Skeletal muscle tissue (tissue), 4 donors: ENCODE data around the gene MMAB. TPM values are rescaled to one million over a fixed set of nuclear protein-coding genes. Genes with fewer than 3 reads are reported as not detected.

Experiments used
- H3K27ac ChIP-seq: one replicate; pipeline ENCODE4 v1.7.0; 2013; ENCODE audit warnings: mild to moderate bottlenecking, low read depth, low read length, inconsistent platforms
- H3K27me3 ChIP-seq, 3 donors: one replicate each; pipeline ENCODE4 v1.7.0; 2013; ENCODE audit warnings: low read length in 3 of 3; ENCODE audit not compliant: control insufficient read depth in 3 of 3, insufficient read depth in 3 of 3
- H3K36me3 ChIP-seq, 3 donors: one replicate each; pipeline ENCODE4 v1.7.0; 2013; ENCODE audit warnings: low read length in 3 of 3; ENCODE audit not compliant: control insufficient read depth in 3 of 3, insufficient read depth in 3 of 3
- H3K4me1 ChIP-seq, 3 donors: one replicate each; pipeline ENCODE4 v1.7.0; 2013; ENCODE audit warnings: low read length in 3 of 3, mild to moderate bottlenecking in 3 of 3; ENCODE audit not compliant: control insufficient read depth in 3 of 3, insufficient read depth in 3 of 3
- H3K4me3 ChIP-seq, 3 donors: one replicate each; pipeline ENCODE4 v1.7.0; 2013; ENCODE audit warnings: low read length in 3 of 3
- H3K9ac ChIP-seq, 3 donors: one replicate each; pipeline ENCODE4 v1.7.0; 2013; ENCODE audit warnings: low read length in 3 of 3, mild to moderate bottlenecking in 3 of 3, moderate library complexity in 2 of 3, low read depth in 1 of 3
- H3K9me3 ChIP-seq, 3 donors: one replicate each; pipeline ENCODE4 v1.7.0; 2013; ENCODE audit warnings: low read length in 3 of 3; ENCODE audit not compliant: control insufficient read depth in 3 of 3
- total RNA-seq: library from RNA; depleted of rRNA; stranded (reverse); fragments of >200 nt; gene quantifications from one replicate; pipeline ENCODE4 v1.2.3, GENCODE V29; 2014
- donor health status: Osteomylitis.

MMAB gene
- total RNA-seq, 1 donor from 2014 or later, result 18.3 TPM

DNA sequence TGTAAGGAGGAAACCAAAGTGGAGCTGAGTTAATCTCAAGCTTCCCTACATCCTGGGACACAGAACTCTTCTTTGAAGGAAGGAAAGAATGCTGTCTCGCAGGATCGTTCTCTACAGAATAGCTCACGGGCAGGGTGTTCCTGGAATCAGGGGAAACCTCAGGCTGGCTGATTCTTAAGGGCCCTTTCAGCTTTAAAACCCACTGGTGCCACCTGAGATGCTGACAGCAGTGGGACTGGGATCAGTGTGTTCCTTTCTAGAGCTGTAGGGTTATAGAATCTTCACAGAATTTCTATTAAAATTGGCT is 48.1 kb downstream of the MMAB start:
- no peak overlapping the region for H3K9ac ChIP-seq
- no peak overlapping the region for H3K27ac ChIP-seq
- peaks cover 0 to 3% (median under 1%) of the 10 kb centered on the region in 3 donors for H3K4me1 ChIP-seq
- no peaks in the 10 kb centered on the region for H3K9me3 ChIP-seq
- H3K4me3 ChIP-seq, result no peak overlapping the region
- peaks cover 65 to 84% (median 81%) of the 10 kb centered on the region in 3 donors for H3K36me3 ChIP-seq
- no peaks in the 10 kb centered on the region for H3K27me3 ChIP-seq

DNA sequence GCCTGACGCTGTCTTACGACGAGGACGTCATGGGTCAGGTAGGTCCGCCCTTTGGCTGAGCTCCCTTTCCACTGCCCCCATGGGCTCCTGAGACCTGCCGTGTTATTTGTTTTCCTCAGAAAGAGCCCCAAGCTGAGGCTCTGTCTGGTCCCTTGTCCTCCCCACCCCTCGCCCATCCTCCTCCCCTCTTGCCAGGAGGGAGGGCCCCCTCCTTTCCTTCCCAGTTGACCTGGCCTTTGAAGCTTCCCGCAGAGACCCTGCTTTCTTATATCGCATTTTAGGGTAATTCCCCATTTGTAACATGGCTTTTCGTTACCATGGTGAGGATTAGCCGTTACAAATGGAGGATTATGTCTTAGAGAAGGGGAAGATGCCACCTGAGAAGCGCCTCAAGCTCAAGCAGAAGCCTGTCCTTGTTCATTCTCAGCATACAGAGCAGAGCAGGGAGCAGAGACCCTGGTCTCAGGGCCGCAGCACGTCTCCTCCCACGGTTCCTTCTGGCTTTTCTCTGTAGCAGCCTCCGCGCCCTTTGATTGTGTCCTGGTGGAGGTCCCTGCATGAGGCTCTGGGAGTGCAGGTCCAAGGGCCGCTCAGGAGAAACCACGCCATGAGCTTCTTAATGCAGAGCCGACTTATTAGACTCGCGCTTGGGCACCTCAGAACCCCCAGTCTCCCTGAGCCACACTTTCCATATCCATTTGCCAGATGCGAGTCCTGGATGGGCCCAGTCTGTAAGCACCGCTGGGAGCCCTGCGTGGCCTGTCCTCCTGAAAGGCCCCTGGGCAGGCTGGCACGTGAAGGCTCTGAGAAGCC is 48.6 kb downstream of the MMAB start:
- no peak overlapping the region for H3K9ac ChIP-seq
- H3K4me1 ChIP-seq, result peaks cover 0 to 2% (median 0%) of the 10 kb centered on the region in 3 donors
- H3K36me3 ChIP-seq, result peaks cover 64 to 88% (median 80%) of the 10 kb centered on the region in 3 donors
- H3K9me3 ChIP-seq, result no peaks in the 10 kb centered on the region
- no peaks in the 10 kb centered on the region for H3K27me3 ChIP-seq
- H3K4me3 ChIP-seq, result no peak overlapping the region
- no peak overlapping the region for H3K27ac ChIP-seq

DNA sequence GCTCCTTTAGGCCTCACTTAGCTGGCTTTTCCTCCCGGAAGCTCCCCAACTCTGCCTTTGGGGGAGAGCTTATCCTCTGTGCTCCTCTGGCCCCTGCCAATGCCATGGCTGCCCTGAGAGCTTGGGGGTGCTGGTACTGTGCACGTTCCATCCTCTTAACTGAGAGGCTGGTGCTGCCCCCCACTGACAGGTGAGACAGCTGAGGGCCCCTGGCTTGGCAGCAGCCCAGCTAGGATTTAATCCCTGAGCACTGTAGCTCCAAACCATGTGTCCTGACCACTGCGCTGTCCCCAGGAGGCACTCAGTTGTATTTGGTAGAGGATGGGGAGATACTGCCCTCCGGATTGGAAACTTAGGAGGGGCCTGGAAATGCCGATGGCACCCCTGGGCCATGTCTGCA is 49.8 kb downstream of the MMAB start:
- Histone ChIP-seq H3K27ac (no peak overlapping the region), H3K36me3 (peaks cover 64 to 90% (median 80%) of the 10 kb centered on the region in 3 donors), H3K9ac (no peak overlapping the region), H3K4me1 (peaks cover under 1 to 8% (median 4%) of the 10 kb centered on the region in 3 donors), H3K9me3 (no peaks in the 10 kb centered on the region), H3K27me3 (no peaks in the 10 kb centered on the region), H3K4me3 (no peak overlapping the region)

DNA sequence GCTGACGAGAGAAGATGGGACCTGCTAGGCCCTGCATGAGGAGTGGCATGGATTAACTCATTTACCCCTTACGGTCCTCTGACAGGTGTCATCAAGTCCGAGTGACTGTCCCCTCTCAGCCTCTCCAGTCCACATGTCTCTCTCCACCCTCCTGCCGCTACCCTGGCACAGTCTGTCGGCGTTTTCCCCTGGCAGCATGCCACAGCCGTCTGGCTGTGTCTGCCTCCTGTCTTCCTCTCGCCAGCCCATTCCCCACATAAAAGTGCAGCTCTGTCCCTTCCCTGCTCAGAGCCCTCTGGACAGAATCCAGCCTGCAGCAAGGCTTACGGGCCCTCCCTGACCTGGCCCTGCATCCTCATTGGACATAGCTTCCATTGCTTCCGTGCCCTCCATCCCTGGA is 50.2 kb downstream of the MMAB start:
- Histone ChIP-seq H3K27ac (no peak overlapping the region), H3K9me3 (no peaks in the 10 kb centered on the region), H3K9ac (peak overlapping the region in 1 of 3 donors; percentile 7), H3K4me3 (no peak overlapping the region), H3K4me1 (peaks cover 4 to 13% (median 7%) of the 10 kb centered on the region in 3 donors), H3K27me3 (no peaks in the 10 kb centered on the region), H3K36me3 (peaks cover 68 to 91% (median 83%) of the 10 kb centered on the region in 3 donors)

DNA sequence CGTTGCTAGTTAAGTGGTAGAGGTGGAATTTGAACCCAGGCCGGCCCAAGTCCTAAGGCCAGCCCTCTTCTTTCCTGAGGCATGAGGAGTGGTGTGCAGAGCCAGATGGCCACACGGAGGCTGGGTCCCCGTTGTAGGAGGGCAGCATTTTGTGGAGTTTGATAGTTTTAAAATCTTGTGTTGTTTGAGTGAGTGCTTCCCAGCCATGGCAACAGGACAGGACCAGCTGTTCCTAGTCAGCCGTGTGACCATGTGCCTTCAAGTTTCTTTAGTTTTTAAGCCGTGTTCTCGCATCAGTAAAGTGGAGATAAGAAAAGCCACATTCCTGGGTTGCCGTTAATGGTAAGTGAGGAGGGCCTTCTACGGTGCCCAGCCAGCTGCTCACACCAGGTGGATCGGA is 51.5 kb downstream of the MMAB start:
- H3K9me3 ChIP-seq, result no peaks in the 10 kb centered on the region
- no peak overlapping the region for H3K27ac ChIP-seq
- H3K27me3 ChIP-seq, result no peaks in the 10 kb centered on the region
- H3K36me3 ChIP-seq, result peaks cover 76 to 91% (median 83%) of the 10 kb centered on the region in 3 donors
- H3K9ac ChIP-seq, result no peak overlapping the region
- H3K4me3 ChIP-seq, result no peak overlapping the region
- H3K4me1 ChIP-seq, result peaks cover 4 to 18% (median 7%) of the 10 kb centered on the region in 3 donors

DNA sequence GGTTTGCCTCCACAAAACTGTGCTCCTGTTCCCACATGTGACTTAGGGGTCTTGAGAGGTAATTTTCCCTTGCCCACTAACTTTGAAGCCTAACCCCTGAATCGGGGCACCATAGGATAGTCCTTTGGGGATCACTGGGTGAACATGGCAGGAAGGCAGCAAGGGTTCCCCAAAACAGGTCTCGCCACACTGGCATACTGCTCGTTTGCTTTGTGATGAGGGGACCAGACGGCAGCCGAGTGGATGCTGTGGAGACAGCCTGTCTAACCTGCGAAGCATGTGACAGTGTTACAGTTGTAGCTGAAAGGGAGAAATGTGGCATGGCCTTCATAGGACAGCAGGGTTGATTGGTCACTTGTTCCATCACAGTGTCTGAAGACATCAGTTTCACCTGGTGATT is 53.5 kb downstream of the MMAB start:
- Histone ChIP-seq H3K9ac (peak overlapping the region in 1 of 3 donors; percentile 8), H3K27me3 (no peaks in the 10 kb centered on the region), H3K9me3 (no peaks in the 10 kb centered on the region), H3K27ac (peak overlapping the region; percentile 46), H3K4me1 (peaks cover 4 to 18% (median 7%) of the 10 kb centered on the region in 3 donors), H3K36me3 (peaks cover 69 to 81% (median 76%) of the 10 kb centered on the region in 3 donors), H3K4me3 (no peak overlapping the region)

DNA sequence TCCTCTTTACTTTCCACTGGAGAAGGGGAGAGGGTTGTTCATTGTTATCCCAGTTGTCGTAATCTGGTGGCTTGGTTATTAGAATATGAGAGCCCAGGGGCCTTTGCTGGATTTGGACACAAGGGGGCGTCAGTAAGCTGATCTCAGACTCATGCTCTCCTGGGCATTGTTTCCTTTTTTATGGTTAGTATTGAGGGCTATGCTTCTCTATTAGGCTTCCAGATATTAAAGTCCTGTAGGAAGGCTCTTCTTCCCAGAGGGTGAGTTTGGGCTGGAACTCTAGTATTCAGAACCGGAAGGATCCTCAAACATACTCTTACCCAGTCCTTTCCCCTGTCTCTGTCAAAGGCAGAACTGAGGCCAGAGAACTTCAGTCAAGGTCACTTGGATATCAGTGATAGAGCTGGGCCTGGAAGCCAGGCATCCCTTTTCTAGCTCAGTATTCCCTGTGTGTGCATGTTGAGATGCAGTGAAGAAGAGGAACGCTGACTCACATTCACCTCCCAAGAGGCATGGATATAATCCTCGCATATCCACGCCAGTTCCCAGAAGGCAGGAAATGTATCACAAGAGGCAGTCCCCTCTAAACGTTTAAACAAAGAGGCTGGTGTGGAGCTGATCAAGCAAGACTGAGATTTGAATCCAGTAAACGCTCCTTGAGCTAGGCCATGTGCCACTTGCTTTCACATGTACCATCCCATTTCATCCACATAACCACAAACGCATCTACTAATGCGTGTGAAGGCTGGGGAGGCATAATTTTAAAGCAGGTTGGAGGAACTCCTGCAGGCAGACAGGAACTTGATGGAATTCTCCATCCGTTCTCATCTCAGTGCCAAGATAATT is 54.3 kb downstream of the MMAB start:
- H3K9ac ChIP-seq, result peak overlapping the region in 1 of 3 donors; percentile 40
- peak overlapping the region; percentile 46 for H3K27ac ChIP-seq
- peaks cover 66 to 81% (median 75%) of the 10 kb centered on the region in 3 donors for H3K36me3 ChIP-seq
- peaks cover 4 to 18% (median 7%) of the 10 kb centered on the region in 3 donors for H3K4me1 ChIP-seq
- H3K4me3 ChIP-seq, result no peak overlapping the region
- no peaks in the 10 kb centered on the region for H3K27me3 ChIP-seq
- H3K9me3 ChIP-seq, result no peaks in the 10 kb centered on the region

DNA sequence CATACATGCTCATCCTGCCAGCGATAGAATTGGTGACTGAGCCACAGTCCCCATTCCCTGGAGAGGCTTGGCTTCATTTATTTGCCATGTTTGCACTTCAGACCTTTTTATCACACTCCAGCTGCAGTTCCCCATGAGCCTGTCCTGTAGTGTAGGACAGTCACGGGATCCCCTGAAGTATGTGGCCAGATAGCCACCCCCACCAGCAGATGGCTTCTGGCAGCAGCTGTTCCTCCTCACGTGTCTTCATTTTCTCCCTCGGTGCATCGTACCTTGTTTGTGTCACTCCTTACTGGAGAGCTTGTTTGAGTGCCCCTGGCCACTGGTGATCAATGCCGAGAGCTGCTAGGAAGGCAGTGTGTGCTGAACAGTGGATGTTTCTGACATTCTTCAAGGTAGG is 55.7 kb downstream of the MMAB start:
- Histone ChIP-seq H3K9me3 (no peaks in the 10 kb centered on the region), H3K27me3 (no peaks in the 10 kb centered on the region), H3K4me3 (no peak overlapping the region), H3K27ac (peak overlapping the region; percentile 46), H3K9ac (peak overlapping the region in 1 of 3 donors; percentile 54), H3K4me1 (peaks cover 4 to 18% (median 7%) of the 10 kb centered on the region in 3 donors), H3K36me3 (peaks cover 58 to 78% (median 72%) of the 10 kb centered on the region in 3 donors)

DNA sequence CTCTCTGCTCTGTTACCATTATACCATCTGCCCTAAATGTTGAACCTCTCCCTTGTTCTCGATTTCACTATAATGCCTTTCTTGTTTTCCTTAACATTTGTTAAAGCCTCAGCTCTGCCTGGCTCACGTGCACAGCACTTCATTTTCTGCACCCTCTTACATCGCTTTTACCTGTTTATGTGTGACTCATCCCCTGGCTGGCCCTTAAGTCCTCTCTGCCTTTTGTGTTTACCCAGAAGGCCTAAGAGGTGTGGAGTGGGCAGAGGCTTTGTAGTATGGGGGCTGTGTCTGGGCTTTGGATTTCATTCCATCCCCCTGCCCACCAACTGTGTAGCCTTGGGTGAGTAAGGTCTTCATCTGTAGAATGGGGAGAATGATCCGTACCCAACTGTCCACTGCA is 59.3 kb downstream of the MMAB start:
- no peak overlapping the region for H3K9ac ChIP-seq
- H3K4me1 ChIP-seq, result peaks cover 4 to 13% (median 4%) of the 10 kb centered on the region in 3 donors
- no peak overlapping the region for H3K27ac ChIP-seq
- no peaks in the 10 kb centered on the region for H3K9me3 ChIP-seq
- H3K4me3 ChIP-seq, result no peak overlapping the region
- H3K27me3 ChIP-seq, result no peaks in the 10 kb centered on the region
- H3K36me3 ChIP-seq, result peaks cover 64 to 80% (median 74%) of the 10 kb centered on the region in 3 donors

DNA sequence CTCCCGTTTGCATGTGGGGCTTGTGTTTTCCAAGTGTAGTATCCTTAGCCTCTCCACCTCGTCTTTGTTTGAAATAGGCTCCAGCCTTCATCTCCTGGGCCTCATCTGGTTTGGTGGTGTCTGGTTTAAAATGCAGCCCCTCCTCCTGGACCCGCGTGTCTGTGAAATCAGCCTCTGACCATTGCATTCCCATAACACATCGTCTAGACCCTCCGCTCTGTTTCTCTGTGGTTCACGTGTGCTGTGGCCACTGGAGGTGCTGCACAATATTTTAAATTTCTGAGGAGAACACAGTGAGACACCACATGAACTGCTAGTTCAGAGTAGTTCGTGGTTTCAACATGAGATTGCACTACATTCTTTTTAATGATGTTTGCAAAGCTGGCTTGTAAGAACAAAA is 60.3 kb downstream of the MMAB start:
- no peak overlapping the region for H3K4me3 ChIP-seq
- peaks cover 0 to 5% (median 0%) of the 10 kb centered on the region in 3 donors for H3K4me1 ChIP-seq
- H3K27ac ChIP-seq, result no peak overlapping the region
- no peak overlapping the region for H3K9ac ChIP-seq
- H3K27me3 ChIP-seq, result no peaks in the 10 kb centered on the region
- H3K36me3 ChIP-seq, result peaks cover 63 to 82% (median 77%) of the 10 kb centered on the region in 3 donors
- H3K9me3 ChIP-seq, result no peaks in the 10 kb centered on the region
